WTC11 (cell line): ENCODE measurements around the gene EFNA5. TPM values are rescaled to one million over a fixed set of nuclear protein-coding genes. Genes with fewer than 3 reads are reported as not detected.

Experiments
- ATAC-seq: fragments of 200-7000 bp; cut with Tn5 transposase; 2 replicates; pipeline ENCODE4 v1.10.0; 2021; ENCODE audit warnings: mild to moderate bottlenecking, moderate library complexity
- CTCF ChIA-PET: fragments of 300-600 bp; sonication (Branson Sonifier 250); formaldehyde crosslinking; loops from one replicate; lab custom pipeline; 2021; ENCODE audit warnings: antibody characterized with exemption; lab: Charles Lee
- POLR2A ChIA-PET: fragments of 350-600 bp; sonication (Branson Sonifier 250); formaldehyde crosslinking; loops from one replicate; lab custom pipeline; 2021; ENCODE audit warnings: antibody characterized with exemption; lab: Charles Lee
- DNase-seq: peaks from one replicate; pipeline ENCODE4 v3.0.0; 2021; ENCODE audit warnings: low spot score
- H3K27ac Mint-ChIP-seq: 2 replicates; pipeline ENCODE4 v1.8.0; 2021; ENCODE audit warnings: mixed read lengths
- H3K27me3 Mint-ChIP-seq: 2 replicates; pipeline ENCODE4 v1.8.0; 2021; ENCODE audit warnings: low read depth, mild to moderate bottlenecking, moderate library complexity, mixed read lengths
- H3K36me3 Mint-ChIP-seq: 2 replicates; pipeline ENCODE4 v1.8.0; 2021; ENCODE audit warnings: mixed read lengths
- H3K4me1 Mint-ChIP-seq: 2 replicates; pipeline ENCODE4 v1.8.0; 2022; ENCODE audit warnings: mixed read lengths
- H3K4me3 Mint-ChIP-seq: 2 replicates; pipeline ENCODE4 v1.8.0; 2021; ENCODE audit warnings: mild to moderate bottlenecking, moderate library complexity, mixed read lengths
- H3K9me3 Mint-ChIP-seq: 2 replicates; pipeline ENCODE4 v1.8.0; 2021; ENCODE audit warnings: mixed read lengths
- AFF4 ChIP-seq: sonication (generic); formaldehyde crosslinking; IDR thresholded peaks from 2 replicates; pipeline ENCODE4 v1.8.1; 2023; ENCODE audit warnings: mild to moderate bottlenecking, missing genetic modification reagents, borderline replicate concordance
- CBFB ChIP-seq: sonication (generic); formaldehyde crosslinking; IDR thresholded peaks from 2 replicates; pipeline ENCODE4 v1.8.1; 2022; ENCODE audit warnings: mild to moderate bottlenecking, low read depth, missing genetic modification reagents
- CREM ChIP-seq: sonication (generic); formaldehyde crosslinking; IDR thresholded peaks from 2 replicates; pipeline ENCODE4 v1.8.1; 2022; ENCODE audit warnings: mild to moderate bottlenecking, missing genetic modification reagents, moderate library complexity
- E2F4 ChIP-seq: sonication (generic); formaldehyde crosslinking; IDR thresholded peaks from 2 replicates; pipeline ENCODE4 v1.8.1; 2022; ENCODE audit warnings: low read depth, mild to moderate bottlenecking, moderate library complexity, missing genetic modification reagents, borderline replicate concordance
- GABPB1 ChIP-seq: sonication (generic); formaldehyde crosslinking; IDR thresholded peaks from 2 replicates; pipeline ENCODE4 v1.8.1; 2023; ENCODE audit warnings: mild to moderate bottlenecking, missing genetic modification reagents
- HMGA2 ChIP-seq: fragments of 250-450 bp; sonication (Bioruptor Pico); IDR thresholded peaks from 2 replicates; pipeline ENCODE4 v1.4.0; 2021; ENCODE audit warnings: mild to moderate bottlenecking, moderate library complexity
- JUN ChIP-seq: sonication (generic); formaldehyde crosslinking; IDR thresholded peaks from 2 replicates; pipeline ENCODE4 v1.8.0; 2023; ENCODE audit warnings: mild to moderate bottlenecking, missing genetic modification reagents
- MLX ChIP-seq: sonication (generic); formaldehyde crosslinking; IDR thresholded peaks from 2 replicates; pipeline ENCODE4 v1.8.1; 2023; ENCODE audit warnings: mild to moderate bottlenecking, missing genetic modification reagents, moderate library complexity
- MXD4 ChIP-seq: fragments of 250-450 bp; sonication (Bioruptor Pico); IDR thresholded peaks from 2 replicates; pipeline ENCODE4 v1.8.0; 2021; ENCODE audit warnings: mild to moderate bottlenecking, moderate library complexity, borderline replicate concordance
- STAT6 ChIP-seq: sonication (generic); formaldehyde crosslinking; conservative IDR thresholded peaks from 2 replicates; pipeline ENCODE4 v1.8.1; 2023; ENCODE audit warnings: mild to moderate bottlenecking, low read depth, missing genetic modification reagents, moderate library complexity
- TCF7 ChIP-seq: sonication (generic); formaldehyde crosslinking; IDR thresholded peaks from 2 replicates; pipeline ENCODE4 v1.8.0; 2022; ENCODE audit warnings: mild to moderate bottlenecking, low read depth, missing genetic modification reagents, moderate library complexity
- TP53 ChIP-seq: sonication (generic); formaldehyde crosslinking; IDR thresholded peaks from 2 replicates; pipeline ENCODE4 v1.8.1; 2023; ENCODE audit warnings: mild to moderate bottlenecking, missing genetic modification reagents
- ZNF263 ChIP-seq: sonication (generic); formaldehyde crosslinking; IDR thresholded peaks from 2 replicates; pipeline ENCODE4 v1.8.1; 2022; ENCODE audit warnings: low read depth, mild to moderate bottlenecking, moderate library complexity, missing genetic modification reagents
- ZNF317 ChIP-seq: sonication (generic); formaldehyde crosslinking; IDR thresholded peaks from 2 replicates; pipeline ENCODE4 v1.8.1; 2023; ENCODE audit warnings: low read depth, mild to moderate bottlenecking, moderate library complexity, missing genetic modification reagents, borderline replicate concordance
- ZNF396 ChIP-seq: fragments of 250-450 bp; sonication (Bioruptor Pico); IDR thresholded peaks from 2 replicates; pipeline ENCODE4 v1.8.0; 2021; ENCODE audit warnings: mild to moderate bottlenecking, moderate library complexity, borderline replicate concordance
- ZNF532 ChIP-seq: fragments of 250-450 bp; sonication (Bioruptor Pico); IDR thresholded peaks from 2 replicates; pipeline ENCODE4 v1.9.0; 2021; ENCODE audit warnings: mild to moderate bottlenecking, borderline replicate concordance
- total RNA-seq: library from RNA; stranded (reverse); gene quantifications from 3 replicates; pipeline ENCODE4 v1.2.3, GENCODE V29; 2021
- TF ChIP-seq, protein P1 (sequence below): sonication (generic); formaldehyde crosslinking; IDR thresholded peaks from 2 replicates; pipeline ENCODE4 v1.8.0; 2022; ENCODE audit warnings: mild to moderate bottlenecking, missing genetic modification reagents

The EFNA5 gene
- total RNA-seq, 1 experiment from 2014 or later: 17.4 TPM

- TF ChIP-seq ZNF532 (CRISPR knock-in tag) (no peak), TCF7 (CRISPR knock-in tag) (no peak)
These were observed 154.1 kb downstream of the EFNA5 start (continued) for GRCh38 chr5:107516452-107517184.

DNA sequence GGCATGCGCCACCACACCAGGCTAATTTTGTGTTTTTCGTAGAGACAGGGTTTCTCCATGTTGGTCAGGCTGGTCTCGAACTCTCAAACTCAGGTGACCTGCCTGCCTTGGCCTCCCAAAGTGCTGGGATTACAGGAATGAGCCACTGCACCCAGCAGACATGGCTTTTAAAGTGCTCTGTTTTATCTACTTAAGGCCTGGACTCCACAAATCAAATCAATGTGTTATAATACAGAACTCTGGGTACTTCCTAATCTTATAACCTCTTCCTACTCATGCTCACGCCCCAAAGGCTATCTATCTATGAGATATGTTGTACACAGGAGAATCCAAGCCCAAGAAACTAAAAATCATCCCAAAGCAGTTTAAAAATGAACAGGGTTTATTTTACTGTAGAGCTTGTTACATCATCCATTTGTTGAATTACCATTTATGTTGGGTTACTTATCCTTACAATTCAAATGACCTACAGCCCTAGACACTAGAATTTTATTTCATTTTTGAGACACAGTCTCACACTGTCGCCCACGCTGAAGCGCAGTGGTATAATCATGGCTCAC, 155.1 kb downstream of the EFNA5 start:
- ATAC-seq (no peak), DNase-seq (no peak)
- Mint-ChIP-seq H3K4me1 (peaks cover 76% of the 10 kb centered on the region), H3K27me3 (no peaks in the 10 kb centered on the region), H3K27ac (no peak overlapping the region), H3K4me3 (no peak overlapping the region), H3K9me3 (no peaks in the 10 kb centered on the region), H3K36me3 (no peaks in the 10 kb centered on the region)
- CTCF ChIA-PET: no interaction called here
- POLR2A ChIA-PET: no interaction called here
- TF ChIP-seq E2F4 (CRISPR knock-in tag): no peak
- no peak for TF ChIP-seq HMGA2 (CRISPR knock-in tag)
- no peak for TF ChIP-seq AFF4
- no peak for TF ChIP-seq JUN

DNA sequence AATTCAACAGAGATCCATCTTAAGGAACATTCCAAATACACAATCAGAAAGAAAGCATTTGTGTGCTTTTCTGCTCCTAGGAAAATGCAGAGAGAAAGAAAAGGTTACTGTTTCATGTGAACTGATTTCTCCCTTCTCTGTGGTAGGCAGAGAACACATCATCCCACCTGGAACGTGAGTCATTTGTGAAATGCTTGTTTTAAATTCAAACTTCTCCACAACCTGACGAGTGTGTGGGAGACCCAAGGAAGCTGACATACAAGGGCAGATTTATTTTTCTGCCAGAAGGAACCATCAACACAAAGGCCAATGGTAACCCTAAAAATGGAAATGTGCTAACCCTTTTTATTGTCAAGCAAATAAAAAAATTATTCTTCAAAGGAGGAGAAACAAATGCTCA, 156.4 kb downstream of the EFNA5 start:
- peaks cover 74% of the 10 kb centered on the region for H3K4me1 Mint-ChIP-seq
- ATAC-seq (no peak), DNase-seq (no peak)
- no peaks in the 10 kb centered on the region for H3K27me3 Mint-ChIP-seq
- CTCF ChIA-PET: interaction anchor here (0.8 kb wide), 1 partner anchor 58 kb away, joined by 3 read pairs; no protein-coding TSS in a partner anchor
- H3K9me3 Mint-ChIP-seq: no peaks in the 10 kb centered on the region
- no peaks in the 10 kb centered on the region for H3K36me3 Mint-ChIP-seq
- POLR2A ChIA-PET: no interaction called here
- no peak overlapping the region for H3K27ac Mint-ChIP-seq
- no peak overlapping the region for H3K4me3 Mint-ChIP-seq
- TF ChIP-seq ZNF396 (CRISPR knock-in tag): no peak
- TF ChIP-seq ZNF263 (CRISPR knock-in tag): no peak
- TF ChIP-seq ZNF317 (CRISPR knock-in tag): no peak
- TF ChIP-seq, protein P1, sequence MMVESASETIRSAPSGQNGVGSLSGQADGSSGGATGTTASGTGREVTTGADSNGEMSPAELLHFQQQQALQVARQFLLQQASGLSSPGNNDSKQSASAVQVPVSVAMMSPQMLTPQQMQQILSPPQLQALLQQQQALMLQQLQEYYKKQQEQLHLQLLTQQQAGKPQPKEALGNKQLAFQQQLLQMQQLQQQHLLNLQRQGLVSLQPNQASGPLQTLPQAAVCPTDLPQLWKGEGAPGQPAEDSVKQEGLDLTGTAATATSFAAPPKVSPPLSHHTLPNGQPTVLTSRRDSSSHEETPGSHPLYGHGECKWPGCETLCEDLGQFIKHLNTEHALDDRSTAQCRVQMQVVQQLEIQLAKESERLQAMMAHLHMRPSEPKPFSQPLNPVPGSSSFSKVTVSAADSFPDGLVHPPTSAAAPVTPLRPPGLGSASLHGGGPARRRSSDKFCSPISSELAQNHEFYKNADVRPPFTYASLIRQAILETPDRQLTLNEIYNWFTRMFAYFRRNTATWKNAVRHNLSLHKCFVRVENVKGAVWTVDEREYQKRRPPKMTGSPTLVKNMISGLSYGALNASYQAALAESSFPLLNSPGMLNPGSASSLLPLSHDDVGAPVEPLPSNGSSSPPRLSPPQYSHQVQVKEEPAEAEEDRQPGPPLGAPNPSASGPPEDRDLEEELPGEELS (CRISPR knock-in tag): no peak
- TF ChIP-seq CBFB (CRISPR knock-in tag): no peak
- no peak for TF ChIP-seq GABPB1 (CRISPR knock-in tag)
- no peak for TF ChIP-seq CREM (CRISPR knock-in tag)
- TF ChIP-seq MLX (CRISPR knock-in tag): no peak
- TF ChIP-seq TP53 (CRISPR knock-in tag): no peak
- no peak for TF ChIP-seq MXD4
- no peak for TF ChIP-seq STAT6 (CRISPR knock-in tag)
